AG20443 (cell line): ENCODE data around the gene ERRFI1.
"Not testable (repeated sequence)": the region's sequence is repeated elsewhere in the genome, so short reads cannot be mapped to it uniquely, and the experiment has no call there.

Experiments
- DNase-seq: peaks from one replicate; pipeline ENCODE4 v3.0.0; 2012; ENCODE audit warnings: low spot score, mixed read lengths

Gene ERRFI1

GRCh38 chr1:7971024-7971423, 55.1 kb downstream of the ERRFI1 start:
- no peak for DNase-seq

DNA sequence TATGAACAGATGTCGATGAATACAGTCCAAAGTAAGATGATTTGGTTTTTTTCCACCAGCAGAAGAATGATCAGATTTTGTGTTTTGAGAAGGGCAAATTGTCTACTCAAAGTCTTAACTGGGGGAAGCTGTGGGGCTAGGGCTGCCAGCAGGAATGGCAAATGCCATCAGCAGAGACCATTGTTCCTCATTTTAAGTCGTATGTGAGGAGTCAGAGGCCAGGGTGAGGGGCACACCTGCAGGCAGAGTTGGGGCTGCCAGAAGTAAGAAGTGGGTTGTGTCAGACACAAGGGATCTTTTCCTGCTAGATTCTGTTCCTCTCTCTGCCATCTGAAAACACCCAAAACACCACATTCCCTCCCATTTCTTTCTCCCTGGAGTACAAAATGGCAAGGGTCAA, 55.9 kb downstream of the ERRFI1 start:
- no peak for DNase-seq

DNA sequence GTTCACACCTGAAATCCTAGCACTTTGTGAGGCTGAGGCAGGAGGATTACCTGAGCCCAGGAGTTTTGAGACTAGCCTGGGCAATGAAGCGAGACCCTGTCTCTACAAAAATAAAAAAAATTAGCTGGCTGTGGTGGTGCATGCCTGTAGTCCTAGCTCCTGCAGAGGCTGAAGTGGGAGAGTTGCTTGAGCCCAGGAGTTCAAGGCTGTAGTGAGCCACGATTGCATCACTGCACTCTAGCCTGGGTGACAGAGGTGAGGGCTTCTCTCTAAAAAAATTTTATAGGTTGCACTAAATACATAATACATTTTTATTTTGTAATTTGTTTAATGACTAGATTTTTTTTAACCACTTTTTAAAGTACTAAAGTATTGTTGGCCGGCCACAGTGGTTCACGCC, 58.5 kb downstream of the ERRFI1 start:
- DNase-seq: no peak

DNA sequence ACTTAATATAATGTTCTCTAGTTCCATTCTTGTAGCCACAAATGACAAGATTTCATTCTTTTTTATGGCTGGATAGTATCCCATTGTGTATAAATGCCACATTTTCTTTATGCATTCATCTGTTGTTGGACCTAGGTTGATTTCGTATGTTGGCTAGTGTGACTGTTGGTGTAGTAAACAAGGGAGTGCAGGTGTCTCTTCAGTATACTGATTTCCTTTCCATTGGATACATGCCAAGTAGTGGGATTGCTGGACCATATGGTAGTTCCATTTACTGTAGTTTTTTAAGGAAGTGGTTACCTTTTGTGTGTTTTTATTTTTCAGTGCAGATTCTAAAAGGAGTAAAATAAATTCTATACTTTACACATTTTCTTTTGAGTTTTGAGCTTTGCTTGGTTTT, 58.9 kb downstream of the ERRFI1 start:
- DNase-seq: no peak

DNA sequence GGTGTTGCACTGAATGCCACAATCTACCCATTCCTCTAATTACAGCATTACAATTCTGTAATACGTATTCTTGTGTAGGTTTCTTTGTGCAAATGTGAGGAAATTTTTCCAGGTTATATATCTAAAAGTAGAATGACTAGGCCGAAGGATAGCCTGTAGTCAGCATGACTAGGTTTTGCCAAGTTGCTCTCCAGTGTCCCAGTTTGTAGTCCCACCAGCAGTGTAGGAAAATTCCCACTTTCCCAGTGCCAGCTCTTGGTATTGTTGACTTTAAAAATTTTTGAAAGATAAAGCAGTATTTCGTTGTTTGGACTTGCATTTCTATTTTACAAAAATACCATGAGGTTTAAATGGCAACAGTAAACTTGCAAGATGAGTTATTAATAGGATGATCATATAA, 61.6 kb downstream of the ERRFI1 start:
- no peak for DNase-seq

DNA sequence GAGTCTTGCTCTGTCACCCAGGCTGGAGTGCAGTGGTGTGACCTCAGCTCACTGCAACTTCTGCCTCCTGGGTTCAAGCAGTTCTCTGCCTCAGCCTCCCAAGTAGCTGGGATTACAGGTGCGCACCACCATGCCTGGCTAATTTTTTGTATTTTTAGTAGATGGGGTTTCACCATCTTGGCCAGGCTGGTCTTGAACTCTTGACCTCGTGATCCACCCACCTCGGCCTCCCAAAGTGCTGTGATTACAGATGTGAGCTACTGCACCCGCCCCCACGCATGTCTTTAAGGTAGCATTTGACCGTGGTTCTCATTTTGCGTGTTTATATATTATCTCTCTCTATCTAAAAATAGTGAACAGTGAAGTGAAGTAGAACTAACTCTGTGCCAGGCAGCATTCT, 62.3 kb downstream of the ERRFI1 start:
- not testable (repeated sequence) for DNase-seq

- not testable (repeated sequence) for DNase-seq
Measured at GRCh38 chr1:7963378-7963730, 62.8 kb downstream of the ERRFI1 start.

DNA sequence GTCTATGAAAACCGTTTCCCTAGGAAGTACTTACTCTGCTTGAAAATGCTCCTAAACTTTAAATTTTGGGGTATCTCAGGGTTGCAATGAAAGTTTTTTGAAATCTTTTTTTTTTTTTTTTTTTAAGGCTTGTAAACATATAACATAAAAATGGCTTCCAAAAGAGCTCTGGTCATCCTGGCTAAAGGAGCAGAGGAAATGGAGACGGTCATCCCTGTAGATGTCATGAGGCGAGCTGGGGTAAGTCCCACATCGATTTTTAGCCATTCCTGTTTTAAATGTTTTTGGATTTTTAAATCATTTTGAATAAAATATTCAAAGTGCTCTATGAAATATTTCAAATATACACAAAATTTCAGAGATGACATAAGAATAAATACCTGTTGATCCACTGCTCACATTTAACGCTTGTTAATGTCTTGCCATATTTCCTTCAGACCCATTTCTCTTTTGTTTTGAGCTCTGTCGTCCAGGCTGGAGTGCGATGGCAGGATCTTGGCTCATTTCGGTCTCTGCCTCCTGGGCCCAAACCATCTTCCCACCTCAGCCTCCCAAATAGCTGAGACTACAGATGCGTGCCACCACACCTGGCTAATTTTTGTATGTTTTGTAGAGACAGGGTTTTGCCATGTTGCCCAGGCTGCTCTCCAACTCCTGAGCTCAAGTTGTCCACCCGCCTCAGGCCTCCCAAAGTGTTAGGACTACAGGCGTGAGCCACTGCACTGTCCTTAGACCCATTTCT, 63.3 kb downstream of the ERRFI1 start:
- no peak for DNase-seq

GRCh38 chr1:7962014-7962335, 64.1 kb downstream of the ERRFI1 start:
- no peak for DNase-seq
